SK-N-SH treated with all-trans-retinoic acid at 6 μM for 48 hours (cell line): ENCODE data around the gene ZNF341.

Experiments
- ATAC-seq: fragments of 200-7000 bp; cut with Tn5 transposase; 3 replicates; pipeline ENCODE4 v1.9.1; 2020; ENCODE audit warnings: mild to moderate bottlenecking, moderate library complexity
- ARNTL ChIP-seq: fragments of 450-650 bp; formaldehyde crosslinking; IDR thresholded peaks from 2 replicates; pipeline ENCODE4 v1.5.0; 2020; ENCODE audit warnings: low read depth, mild to moderate bottlenecking, moderate library complexity, borderline replicate concordance
- BACH2 ChIP-seq: fragments of 250-450 bp; sonication (Bioruptor Pico); IDR thresholded peaks from 2 replicates; pipeline ENCODE4 v1.9.0; 2021; ENCODE audit warnings: mild to moderate bottlenecking, borderline replicate concordance
- CSDC2 ChIP-seq: fragments of 250-450 bp; sonication (Bioruptor Pico); IDR thresholded peaks from 2 replicates; pipeline ENCODE4 v1.5.0; 2020; ENCODE audit warnings: mild to moderate bottlenecking, moderate library complexity
- CSRNP3 ChIP-seq: fragments of 250-450 bp; sonication (Bioruptor Pico); IDR thresholded peaks from 2 replicates; pipeline ENCODE4 v1.5.1; 2021; ENCODE audit warnings: mild to moderate bottlenecking, moderate library complexity
- GLIS3 ChIP-seq: fragments of 250-450 bp; sonication (Bioruptor Pico); IDR thresholded peaks from 2 replicates; pipeline ENCODE4 v1.5.0; 2020; ENCODE audit warnings: mild to moderate bottlenecking, moderate library complexity
- ISL1 ChIP-seq: fragments of 250-450 bp; sonication (Bioruptor Pico); IDR thresholded peaks from 2 replicates; pipeline ENCODE4 v2.1.2; 2022; ENCODE audit warnings: mild to moderate bottlenecking, moderate library complexity
- OSR1 ChIP-seq: fragments of 250-450 bp; sonication (Bioruptor Pico); IDR thresholded peaks from 2 replicates; pipeline ENCODE4 v1.8.0; 2022; ENCODE audit warnings: moderate library complexity, mild to moderate bottlenecking, inconsistent platforms
- POU6F1 ChIP-seq: fragments of 250-450 bp; sonication (Bioruptor Pico); IDR thresholded peaks from 2 replicates; pipeline ENCODE4 v1.8.0; 2021; ENCODE audit warnings: low read depth, mild to moderate bottlenecking, moderate library complexity, borderline replicate concordance
- PPARA ChIP-seq: fragments of 250-450 bp; sonication (Bioruptor Pico); IDR thresholded peaks from 2 replicates; pipeline ENCODE4 v1.5.0; 2020; ENCODE audit warnings: mild to moderate bottlenecking, borderline replicate concordance
- RARB ChIP-seq: fragments of 250-450 bp; sonication (Bioruptor Pico); IDR thresholded peaks from 2 replicates; pipeline ENCODE4 v1.8.0; 2021; ENCODE audit warnings: mild to moderate bottlenecking, moderate library complexity
- SNAI2 ChIP-seq: fragments of 250-450 bp; sonication (Bioruptor Pico); IDR thresholded peaks from 2 replicates; pipeline ENCODE4 v1.5.0; 2020; ENCODE audit warnings: mild to moderate bottlenecking, moderate library complexity
- TCF4 ChIP-seq: fragments of 250-450 bp; sonication (Bioruptor Pico); IDR thresholded peaks from 2 replicates; pipeline ENCODE4 v1.8.0; 2021; ENCODE audit warnings: mild to moderate bottlenecking, moderate library complexity, borderline replicate concordance
- TOX ChIP-seq: fragments of 250-450 bp; sonication (Bioruptor Pico); IDR thresholded peaks from 2 replicates; pipeline ENCODE4 v1.8.0; 2021; ENCODE audit warnings: mild to moderate bottlenecking, moderate library complexity, borderline replicate concordance
- ZC3H10 ChIP-seq: fragments of 250-450 bp; sonication (Bioruptor Pico); IDR thresholded peaks from 2 replicates; pipeline ENCODE4 v1.5.1; 2021; ENCODE audit warnings: mild to moderate bottlenecking, moderate library complexity
- ZFP3 ChIP-seq: fragments of 250-450 bp; sonication (Bioruptor Pico); IDR thresholded peaks from 2 replicates; pipeline ENCODE4 v1.5.0; 2020; ENCODE audit warnings: mild to moderate bottlenecking, moderate library complexity
- ZFP30 ChIP-seq: fragments of 450-650 bp; formaldehyde crosslinking; IDR thresholded peaks from 2 replicates; pipeline ENCODE4 v1.5.0; 2022; ENCODE audit warnings: mild to moderate bottlenecking, moderate library complexity
- ZNF70 ChIP-seq: fragments of 450-650 bp; formaldehyde crosslinking; IDR thresholded peaks from 2 replicates; pipeline ENCODE4 v1.5.0; 2020; ENCODE audit warnings: mild to moderate bottlenecking, moderate library complexity
- ZNF8 ChIP-seq: fragments of 450-650 bp; formaldehyde crosslinking; IDR thresholded peaks from 2 replicates; pipeline ENCODE4 v1.5.0; 2020; ENCODE audit warnings: mild to moderate bottlenecking, moderate library complexity
- TF ChIP-seq, protein P1 (sequence below): fragments of 250-450 bp; sonication (Bioruptor Pico); IDR thresholded peaks from 2 replicates; pipeline ENCODE4 v1.5.0; 2020; ENCODE audit warnings: mild to moderate bottlenecking, moderate library complexity
- TF ChIP-seq, protein P2 (sequence below): fragments of 250-450 bp; sonication (Bioruptor Pico); IDR thresholded peaks from 2 replicates; pipeline ENCODE4 v1.8.0; 2020; ENCODE audit warnings: mild to moderate bottlenecking, moderate library complexity, borderline replicate concordance
- TF ChIP-seq, protein P3 (sequence below): fragments of 250-450 bp; sonication (Bioruptor Pico); IDR thresholded peaks from 2 replicates; pipeline ENCODE4 v1.5.1; 2020; ENCODE audit warnings: low read depth, mild to moderate bottlenecking, moderate library complexity

ZNF341 gene

GRCh38 chr20:33687993-33688937, 43.5 kb upstream of the ZNF341 start:
- TF ChIP-seq GLIS3 (CRISPR knock-in tag) (no peak), ZNF70 (CRISPR knock-in tag) (no peak), TOX (no peak), ZFP30 (CRISPR knock-in tag) (no peak), RARB (CRISPR knock-in tag) (no peak), ISL1 (CRISPR knock-in tag) (no peak), PPARA (CRISPR knock-in tag) (no peak), OSR1 (CRISPR knock-in tag) (no peak), ZC3H10 (no peak), ZFP3 (CRISPR knock-in tag) (no peak), ZNF8 (CRISPR knock-in tag) (no peak)
- TF ChIP-seq, all 23 proteins: peak for 0
- no peak for ATAC-seq

DNA sequence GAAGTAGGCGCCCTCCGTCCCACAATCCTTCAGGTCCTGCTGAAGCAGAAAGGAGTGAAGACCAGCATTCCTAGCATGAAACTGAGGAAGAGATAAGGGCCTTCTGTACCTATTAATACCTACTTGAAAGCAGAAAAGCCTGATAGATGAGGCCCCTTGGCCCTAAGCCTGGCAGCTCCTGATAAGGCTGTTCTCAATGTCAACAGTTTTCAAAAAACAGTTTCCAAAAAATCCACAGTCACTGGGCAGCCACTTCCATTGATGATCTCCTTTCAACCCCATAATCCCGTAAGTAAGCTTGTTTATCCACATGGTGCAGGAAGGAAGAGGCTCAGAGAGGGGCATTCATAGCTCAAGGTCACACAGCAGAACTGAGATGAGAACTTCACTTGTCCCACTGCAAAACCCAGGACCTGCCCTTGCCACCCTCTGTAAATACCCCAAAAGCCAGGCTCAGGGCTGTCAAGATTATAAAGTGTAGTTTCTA, 42.8 kb upstream of the ZNF341 start:
- TF ChIP-seq TOX (no peak), POU6F1 (CRISPR knock-in tag) (no peak), SNAI2 (no peak), ZFP3 (CRISPR knock-in tag) (no peak), ZNF70 (CRISPR knock-in tag) (no peak), RARB (CRISPR knock-in tag) (no peak)
- TF ChIP-seq, protein P1, sequence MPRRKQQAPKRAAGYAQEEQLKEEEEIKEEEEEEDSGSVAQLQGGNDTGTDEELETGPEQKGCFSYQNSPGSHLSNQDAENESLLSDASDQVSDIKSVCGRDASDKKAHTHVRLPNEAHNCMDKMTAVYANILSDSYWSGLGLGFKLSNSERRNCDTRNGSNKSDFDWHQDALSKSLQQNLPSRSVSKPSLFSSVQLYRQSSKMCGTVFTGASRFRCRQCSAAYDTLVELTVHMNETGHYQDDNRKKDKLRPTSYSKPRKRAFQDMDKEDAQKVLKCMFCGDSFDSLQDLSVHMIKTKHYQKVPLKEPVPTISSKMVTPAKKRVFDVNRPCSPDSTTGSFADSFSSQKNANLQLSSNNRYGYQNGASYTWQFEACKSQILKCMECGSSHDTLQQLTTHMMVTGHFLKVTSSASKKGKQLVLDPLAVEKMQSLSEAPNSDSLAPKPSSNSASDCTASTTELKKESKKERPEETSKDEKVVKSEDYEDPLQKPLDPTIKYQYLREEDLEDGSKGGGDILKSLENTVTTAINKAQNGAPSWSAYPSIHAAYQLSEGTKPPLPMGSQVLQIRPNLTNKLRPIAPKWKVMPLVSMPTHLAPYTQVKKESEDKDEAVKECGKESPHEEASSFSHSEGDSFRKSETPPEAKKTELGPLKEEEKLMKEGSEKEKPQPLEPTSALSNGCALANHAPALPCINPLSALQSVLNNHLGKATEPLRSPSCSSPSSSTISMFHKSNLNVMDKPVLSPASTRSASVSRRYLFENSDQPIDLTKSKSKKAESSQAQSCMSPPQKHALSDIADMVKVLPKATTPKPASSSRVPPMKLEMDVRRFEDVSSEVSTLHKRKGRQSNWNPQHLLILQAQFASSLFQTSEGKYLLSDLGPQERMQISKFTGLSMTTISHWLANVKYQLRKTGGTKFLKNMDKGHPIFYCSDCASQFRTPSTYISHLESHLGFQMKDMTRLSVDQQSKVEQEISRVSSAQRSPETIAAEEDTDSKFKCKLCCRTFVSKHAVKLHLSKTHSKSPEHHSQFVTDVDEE (CRISPR knock-in tag): no peak
- ATAC-seq: no peak

DNA sequence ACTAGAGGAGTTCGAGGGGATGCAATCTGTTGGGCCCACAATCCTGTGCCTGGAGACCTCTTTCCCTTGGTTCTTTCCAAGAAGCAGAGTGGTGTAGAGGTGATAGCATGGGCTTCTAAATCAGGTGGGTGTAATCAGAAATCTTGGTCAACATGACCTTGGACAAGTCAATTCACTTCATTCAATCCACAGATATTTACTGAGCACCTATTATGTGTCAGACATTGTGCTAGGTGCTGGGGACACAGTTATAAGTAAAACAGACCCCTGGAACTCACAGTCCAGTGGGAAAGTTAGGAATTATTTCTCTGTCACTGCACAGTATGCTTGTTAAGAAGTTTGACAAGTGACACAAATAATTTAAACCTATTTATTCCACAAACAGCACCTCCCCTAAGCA, 42.3 kb upstream of the ZNF341 start:
- no peak for TF ChIP-seq CSRNP3 (CRISPR knock-in tag)
- TF ChIP-seq, protein P2, sequence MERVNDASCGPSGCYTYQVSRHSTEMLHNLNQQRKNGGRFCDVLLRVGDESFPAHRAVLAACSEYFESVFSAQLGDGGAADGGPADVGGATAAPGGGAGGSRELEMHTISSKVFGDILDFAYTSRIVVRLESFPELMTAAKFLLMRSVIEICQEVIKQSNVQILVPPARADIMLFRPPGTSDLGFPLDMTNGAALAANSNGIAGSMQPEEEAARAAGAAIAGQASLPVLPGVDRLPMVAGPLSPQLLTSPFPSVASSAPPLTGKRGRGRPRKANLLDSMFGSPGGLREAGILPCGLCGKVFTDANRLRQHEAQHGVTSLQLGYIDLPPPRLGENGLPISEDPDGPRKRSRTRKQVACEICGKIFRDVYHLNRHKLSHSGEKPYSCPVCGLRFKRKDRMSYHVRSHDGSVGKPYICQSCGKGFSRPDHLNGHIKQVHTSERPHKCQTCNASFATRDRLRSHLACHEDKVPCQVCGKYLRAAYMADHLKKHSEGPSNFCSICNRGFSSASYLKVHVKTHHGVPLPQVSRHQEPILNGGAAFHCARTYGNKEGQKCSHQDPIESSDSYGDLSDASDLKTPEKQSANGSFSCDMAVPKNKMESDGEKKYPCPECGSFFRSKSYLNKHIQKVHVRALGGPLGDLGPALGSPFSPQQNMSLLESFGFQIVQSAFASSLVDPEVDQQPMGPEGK (CRISPR knock-in tag): no peak
- TF ChIP-seq BACH2: no peak
- no peak for ATAC-seq

DNA sequence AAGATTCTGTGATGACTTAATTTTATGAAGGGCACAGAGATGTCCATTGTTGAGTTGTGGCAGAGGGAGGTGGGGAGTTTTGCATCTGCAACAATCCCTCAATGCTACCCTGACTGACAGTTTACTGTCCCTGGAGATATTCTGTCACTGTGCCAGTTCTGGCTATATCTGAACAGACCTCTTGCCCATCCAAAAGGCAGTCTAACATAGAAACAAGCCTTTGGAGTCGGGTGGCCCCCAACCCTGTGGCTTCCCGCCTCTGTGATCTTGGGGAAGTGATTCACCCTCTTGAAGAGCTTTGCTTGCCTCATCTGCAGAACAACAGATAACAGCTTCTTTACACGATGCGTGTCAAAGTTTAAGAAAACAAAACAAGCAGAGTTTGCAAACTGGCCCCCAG, 41.8 kb upstream of the ZNF341 start:
- no peak for ATAC-seq
- no peak for TF ChIP-seq ARNTL (CRISPR knock-in tag)
- TF ChIP-seq TCF4 (CRISPR knock-in tag): no peak
- TF ChIP-seq, protein P2 (CRISPR knock-in tag): no peak
- no peak for TF ChIP-seq SNAI2
- no peak for TF ChIP-seq PPARA (CRISPR knock-in tag)
- TF ChIP-seq ZC3H10: no peak
- TF ChIP-seq, protein P3, sequence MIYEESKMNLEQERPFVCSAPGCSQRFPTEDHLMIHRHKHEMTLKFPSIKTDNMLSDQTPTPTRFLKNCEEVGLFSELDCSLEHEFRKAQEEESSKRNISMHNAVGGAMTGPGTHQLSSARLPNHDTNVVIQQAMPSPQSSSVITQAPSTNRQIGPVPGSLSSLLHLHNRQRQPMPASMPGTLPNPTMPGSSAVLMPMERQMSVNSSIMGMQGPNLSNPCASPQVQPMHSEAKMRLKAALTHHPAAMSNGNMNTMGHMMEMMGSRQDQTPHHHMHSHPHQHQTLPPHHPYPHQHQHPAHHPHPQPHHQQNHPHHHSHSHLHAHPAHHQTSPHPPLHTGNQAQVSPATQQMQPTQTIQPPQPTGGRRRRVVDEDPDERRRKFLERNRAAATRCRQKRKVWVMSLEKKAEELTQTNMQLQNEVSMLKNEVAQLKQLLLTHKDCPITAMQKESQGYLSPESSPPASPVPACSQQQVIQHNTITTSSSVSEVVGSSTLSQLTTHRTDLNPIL (CRISPR knock-in tag): no peak
- no peak for TF ChIP-seq CSDC2 (CRISPR knock-in tag)
- TF ChIP-seq, protein P1 (CRISPR knock-in tag): no peak
- TF ChIP-seq ZFP30 (CRISPR knock-in tag): no peak
- TF ChIP-seq TOX: no peak
